ENCODE measurements around the gene BIRC2. TPM values are rescaled to one million over a fixed set of nuclear protein-coding genes. Genes with fewer than 3 reads are reported as not detected.

Gene BIRC2
- total and polyA plus RNA-seq, 9 of the 15 experiments (the other 6 are each of a cell fraction or from before 2014, with no cell fraction given), result 14.3 to 45.9 (median 20.7) TPM

DNA sequence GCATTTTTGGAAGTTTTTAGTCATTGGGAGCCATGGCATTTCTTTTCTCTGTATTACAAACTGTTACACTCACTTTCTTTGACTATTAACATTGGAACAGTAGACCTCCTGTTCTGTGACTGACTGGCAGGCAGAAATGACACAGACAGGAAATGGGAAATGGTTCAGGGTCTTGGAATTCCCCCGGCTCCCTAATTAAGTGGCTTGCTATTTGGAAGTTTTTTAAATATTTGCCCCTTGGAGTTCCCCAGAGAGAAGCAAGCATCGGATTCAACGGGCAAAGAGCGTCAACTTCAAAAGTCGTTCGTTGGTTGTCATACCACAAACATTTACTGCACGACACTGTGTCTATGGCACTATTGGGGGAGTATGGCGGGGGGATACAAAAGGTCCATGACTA is 1.1 kb upstream of the BIRC2 start:
- no peaks in the 10 kb centered on the region for H3K9me3 ChIP-seq (replicated peaks; ENCODE audit: control insufficient read depth, insufficient read depth, low read depth, low read length)
- H3K4me3 ChIP-seq, result peak overlapping the region; percentile 60
- POLR2A ChIA-PET, result interaction anchor here (0.9 kb wide), 1 partner anchor 9 kb away, joined by 3 read pairs; no protein-coding TSS in a partner anchor
- no peak for TF ChIP-seq ZNF586 (CRISPR knock-in tag; conservative IDR thresholded peaks at IDR 0.05)
- TF ChIP-seq STAG1 (CRISPR knock-in tag; IDR thresholded peaks at IDR 0.05; ENCODE audit: borderline replicate concordance), result no peak
- no peak for TF ChIP-seq TCF15 (CRISPR knock-in tag; IDR thresholded peaks at IDR 0.05)
- TF ChIP-seq PKNOX1 (IDR thresholded peaks at IDR 0.05), result peak; percentile 74
- 0 out of 2 replicates have a peak, but pooled peaks have one; percentile 1 for TF ChIP-seq GABPA (tag; conservative IDR thresholded peaks at IDR 0.05; ENCODE audit: low read depth)
- peaks cover 42% of the 10 kb centered on the region for H3K79me2 ChIP-seq (ENCODE audit: control insufficient read depth, insufficient read depth, low read length)
- H3K27ac ChIP-seq (ENCODE audit: extremely low read depth, low read depth, low read length), result peak overlapping the region; percentile 86
- WGBS (ENCODE audit: insufficient coverage, low coverage, missing lambda C conversion rate), result 4% methylated on average over 8 of the region's 8 CpGs
- peak overlapping the region; percentile 96 for H2AFZ ChIP-seq (ENCODE audit: low read depth, low read length)
- intact Hi-C loops (cut with micrococcal nuclease), result loop anchor here (2.0 kb wide), 2 partner anchors 39 to 107 kb away; partner anchors contain the start of gene TMEM123
- peaks cover 3 to 19% of the 10 kb centered on the region in 2 experiments; a peak in 4 of 5 replicates for H3K4me1 ChIP-seq (replicated peaks in 1 of 2; ENCODE audit: control insufficient read depth in 2 of 2, insufficient read depth in 2 of 2, low read length in 2 of 2)
- BruUV-seq (replicated peaks), result no TSS peak
- peak overlapping the region; percentile 75 to 89; a peak in 3 of 4 replicates for H3K9ac ChIP-seq (ENCODE audit: insufficient read depth in 1 of 2, low read depth in 2 of 2, low read length in 2 of 2)
- H3K27me3 ChIP-seq (ENCODE audit: control insufficient read depth in 2 of 2, insufficient read depth in 2 of 2, low read length in 2 of 2), result no peaks in the 10 kb centered on the region
- in situ Hi-C loops (cut with MboI), result no loop called here
- DNase-seq (ENCODE audit: extremely low read depth in 1 of 4, low spot score in 3 of 4) (peak in 1 of 4 experiments; percentile 36), FAIRE-seq (peak; percentile 15), ATAC-seq (0 out of 3 replicates have a peak, but pooled peaks have one; percentile 2)
- CTCF ChIA-PET (ENCODE audit: low intra/inter-chr PET ratio), result no interaction called here
- H3K9me1 ChIP-seq (ENCODE audit: control insufficient read depth, insufficient read depth, low read length), result no peaks in the 10 kb centered on the region
- no peaks in the 10 kb centered on the region for H4K20me1 ChIP-seq (replicated peaks; ENCODE audit: control insufficient read depth, insufficient read depth, low read length)
- H3K4me2 ChIP-seq (ENCODE audit: insufficient read depth, low read length), result peak overlapping the region; percentile 96
- peaks cover 14% of the 10 kb centered on the region for H3K36me3 ChIP-seq (ENCODE audit: control insufficient read depth, insufficient read depth, low read length)

Data from K562 (cell line).